ENCODE measurements around the gene MCM10.

- TF ChIP-seq FOSL1 (IDR thresholded peaks at IDR 0.05; ENCODE audit: low read depth): no peak
- no peak for TF ChIP-seq CTCF (IDR thresholded peaks at IDR 0.05 in 2 of 3, conservative IDR thresholded peaks at IDR 0.05 in 1 of 3; ENCODE audit: borderline replicate concordance in 1 of 3, insufficient read depth in 1 of 3, low read depth in 2 of 3, low read length in 2 of 3)
- no peak for TF ChIP-seq POLR2AphosphoS5 (IDR thresholded peaks at IDR 0.05; ENCODE audit: low read depth, low read length)
- TF ChIP-seq POLR2A (IDR thresholded peaks at IDR 0.05; ENCODE audit: borderline replicate concordance, extremely low read depth, insufficient read depth, insufficient read length): no peak
- no peak for TF ChIP-seq TCF7L2 (IDR thresholded peaks at IDR 0.05; ENCODE audit: borderline replicate concordance, extremely low read depth, insufficient read depth, insufficient read length)
- TF ChIP-seq YY1 (IDR thresholded peaks at IDR 0.05; ENCODE audit: extremely low read depth, insufficient replicate concordance, low read depth, low read length): no peak
- TF ChIP-seq EGR1 (IDR thresholded peaks at IDR 0.05; ENCODE audit: low read depth): no peak
- no peak for TF ChIP-seq MAX (IDR thresholded peaks at IDR 0.05)
- TF ChIP-seq EZH2 (IDR thresholded peaks at IDR 0.05): no peak
- TF ChIP-seq ATF3 (IDR thresholded peaks at IDR 0.05): no peak
- TF ChIP-seq JUND (IDR thresholded peaks at IDR 0.05): no peak
These were observed 45.2 kb upstream of the MCM10 start for GRCh38 chr10:13115832-13116803.

Data from HCT116 (cell line).